ENCODE measurements around the gene MTMR3. TPM values are rescaled to one million over a fixed set of nuclear protein-coding genes. Genes with fewer than 3 reads are reported as not detected.

The MTMR3 gene
- total RNA-seq, 2 experiments from 2014 or later: 57.8 to 60.6 TPM

DNA sequence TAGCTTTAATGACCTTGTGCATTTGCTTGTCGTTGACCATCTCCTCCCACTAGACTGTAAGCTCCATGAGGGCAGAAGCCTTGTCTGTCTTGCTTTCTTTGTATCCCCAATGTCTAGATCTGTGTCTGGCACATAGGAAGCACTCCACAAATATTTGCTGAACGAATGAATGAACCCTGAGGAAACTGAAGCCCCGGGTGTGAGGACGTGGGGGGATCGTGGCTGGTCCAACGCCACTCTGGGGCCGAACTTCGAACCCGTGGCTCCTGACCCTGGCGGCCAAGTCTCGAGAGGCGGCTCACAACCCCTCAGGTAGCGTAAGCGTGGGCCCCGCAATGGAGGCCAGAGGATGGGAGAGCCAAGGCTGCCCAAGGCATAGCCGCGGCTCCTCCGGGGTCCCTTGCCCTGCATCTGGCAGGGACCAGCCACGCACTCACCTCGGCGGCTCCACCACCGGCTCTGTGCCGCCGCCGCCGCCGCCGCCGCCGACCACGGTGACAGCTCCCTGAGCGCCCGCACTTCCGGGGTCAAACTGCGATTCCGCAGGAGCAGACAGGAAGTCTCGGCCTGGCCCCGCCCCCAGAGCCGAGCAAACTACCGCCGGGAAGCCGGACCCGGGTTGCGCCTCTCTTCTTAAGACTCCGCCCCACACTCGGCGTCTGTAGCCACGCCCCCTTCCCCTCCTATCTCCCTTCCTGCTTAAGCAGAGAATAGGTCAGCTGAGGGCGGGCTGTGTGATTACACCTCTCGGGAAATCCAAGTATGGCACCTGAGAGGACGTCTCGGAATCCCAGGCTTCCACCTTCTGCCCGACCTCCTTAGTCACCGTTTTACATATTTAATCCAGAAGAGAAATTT, 45.0 kb upstream of the MTMR3 start, which contains the start of gene ASCC2:
Gene ASCC2, minus strand, starts transcription at position 534 of the 858 bp plus-strand sequence. CDS start 5,949 bp downstream, outside the sequence.
- Mint-ChIP-seq H3K36me3 (ENCODE audit: low read depth) (peaks cover 34% of the 10 kb centered on the region), H3K27me3 (no peaks in the 10 kb centered on the region), H3K27ac (peak within 1 kb of the TSS; percentile 94), H3K9me3 (no peaks in the 10 kb centered on the region), H3K4me1 (ENCODE audit: low read depth) (peaks cover 50% of the 10 kb centered on the region), H3K4me3 (peak within 1 kb of the TSS; percentile 94)
- DNase-seq: peak; percentile 97 to 100 (median 99)
- POLR2A ChIA-PET: interaction anchor here (0.6 to 2.4 kb wide), 11 partner anchors 9 to 586 kb away, joined by 3 to 14 read pairs (median 4); partner anchors contain the start of genes MTMR3, NF2, THOC5 and UQCR10
- H3K4me1 ChIP-seq (ENCODE audit: insufficient read depth, low read length): peaks cover 27% of the 10 kb centered on the region
- peak; percentile 97 for ATAC-seq (ENCODE audit: poor library complexity)
- no peak for TF ChIP-seq CTCF (IDR thresholded peaks at IDR 0.05)
- H3K36me3 ChIP-seq (ENCODE audit: insufficient read depth, low read length): peaks cover 14% of the 10 kb centered on the region
- CTCF ChIA-PET: interaction anchor here (1.0 to 1.2 kb wide), 2 partner anchors 167 to 284 kb away, joined by 3 read pairs; partner anchors contain the start of gene THOC5
- intact Hi-C loops (cut with DNase I, micrococcal nuclease): loop anchor here (1.0 to 10.0 kb wide), 9 partner anchors 45 to 587 kb away; partner anchors contain the start of genes MTMR3 (in 2 of the 2), AP1B1 (in 1 of the 2), MTFP1 (in 1 of the 2) and NF2 (in 1 of the 2)
- H3K27ac ChIP-seq (ENCODE audit: low read depth in 1 of 2, low read length in 2 of 2): peak within 1 kb of the TSS; percentile 75 to 88
- H3K4me3 ChIP-seq (ENCODE audit: low read length): peak within 1 kb of the TSS; percentile 72
- no peaks in the 10 kb centered on the region for H3K9me3 ChIP-seq (ENCODE audit: control insufficient read depth in 1 of 2, insufficient read depth in 1 of 2, low read length in 2 of 2)
- no peaks in the 10 kb centered on the region for H3K27me3 ChIP-seq (ENCODE audit: control insufficient read depth in 1 of 2, insufficient read depth in 2 of 2, low read length in 2 of 2)

- peak overlapping the region; percentile 72 for H3K4me3 ChIP-seq (ENCODE audit: low read length)
Measured at GRCh38 chr22:29838599-29838956, 44.4 kb upstream of the MTMR3 start.

More at GRCh38 chr22:29838599-29838956, 44.4 kb upstream of the MTMR3 start:
- H3K27ac ChIP-seq (ENCODE audit: low read depth in 1 of 2, low read length in 2 of 2): peak overlapping the region; percentile 75 to 88
- H3K27me3 Mint-ChIP-seq: no peaks in the 10 kb centered on the region
- POLR2A ChIA-PET: interaction anchor here (0.6 to 2.4 kb wide), 7 partner anchors 8 to 549 kb away, joined by 3 to 14 read pairs (median 6); partner anchors contain the start of genes MTMR3, NF2, THOC5 and UQCR10
- DNase-seq: peak in 1 of 14 experiments; percentile 1
- CTCF ChIA-PET: interaction anchor here (1.2 kb wide), 1 partner anchor 285 kb away, joined by 3 read pairs; the partner anchor contains the start of gene THOC5
- intact Hi-C loops (cut with DNase I, micrococcal nuclease): loop anchor here (1.0 to 10.0 kb wide), 9 partner anchors 45 to 586 kb away; partner anchors contain the start of genes MTMR3 (in 2 of the 2), AP1B1 (in 1 of the 2), MTFP1 (in 1 of the 2) and NF2 (in 1 of the 2)
- peaks cover 28% of the 10 kb centered on the region for H3K36me3 Mint-ChIP-seq (ENCODE audit: low read depth)
- H3K27me3 ChIP-seq (ENCODE audit: control insufficient read depth in 1 of 2, insufficient read depth in 2 of 2, low read length in 2 of 2): no peaks in the 10 kb centered on the region
- peak overlapping the region; percentile 94 for H3K4me3 Mint-ChIP-seq
- no peaks in the 10 kb centered on the region for H3K9me3 ChIP-seq (ENCODE audit: control insufficient read depth in 1 of 2, insufficient read depth in 1 of 2, low read length in 2 of 2)
- H3K27ac Mint-ChIP-seq: peak overlapping the region; percentile 94
- TF ChIP-seq CTCF (IDR thresholded peaks at IDR 0.05): no peak
- H3K4me1 ChIP-seq (ENCODE audit: insufficient read depth, low read length): peaks cover 27% of the 10 kb centered on the region
- peaks cover 46% of the 10 kb centered on the region for H3K4me1 Mint-ChIP-seq (ENCODE audit: low read depth)
- H3K36me3 ChIP-seq (ENCODE audit: insufficient read depth, low read length): peaks cover 8% of the 10 kb centered on the region
- H3K9me3 Mint-ChIP-seq: no peaks in the 10 kb centered on the region
- no peak for ATAC-seq (ENCODE audit: poor library complexity)

Data from CD4-positive, alpha-beta T cell (primary cell).